OCI-LY1 (cell line): ENCODE data around the gene MICALL2.
"Not testable (repeated sequence)": the region's sequence is repeated elsewhere in the genome, so short reads cannot be mapped to it uniquely, and the experiment has no call there.

Source experiments
- H2AFZ ChIP-seq: fragments of 200-600 bp; sonication (generic), shearing (Covaris generic); 2 replicates; pipeline ENCODE4 v1.6.0; 2014; ENCODE audit warnings: antibody characterized with exemption, mild to moderate bottlenecking, low read length
- H3F3A ChIP-seq: fragments of 200-600 bp; sonication (generic), shearing (Covaris generic); 2 replicates; pipeline ENCODE4 v1.6.0; 2014; ENCODE audit warnings: mild to moderate bottlenecking, antibody characterized with exemption, low read length, moderate library complexity; ENCODE audit not compliant: insufficient read depth
- H3K27ac ChIP-seq: fragments of 200-600 bp; sonication (generic); 2 replicates; pipeline ENCODE4 v1.5.1; 2014; ENCODE audit warnings: low read length, mixed run types, mild to moderate bottlenecking, low read depth; ENCODE audit not compliant: poor library complexity, severe bottlenecking
- H3K27me3 ChIP-seq: fragments of 200-600 bp; sonication (generic); 2 replicates; pipeline ENCODE4 v1.6.0; 2014; ENCODE audit warnings: antibody characterized with exemption, mild to moderate bottlenecking, low read length, moderate library complexity; ENCODE audit not compliant: insufficient read depth
- H3K36me3 ChIP-seq: fragments of 200-600 bp; sonication (generic); 2 replicates; pipeline ENCODE4 v1.6.1; 2014; ENCODE audit warnings: mild to moderate bottlenecking, antibody characterized with exemption, low read length, moderate library complexity, mixed read lengths; ENCODE audit not compliant: insufficient read depth
- H3K4me1 ChIP-seq: fragments of 200-600 bp; sonication (generic); 2 replicates; pipeline ENCODE4 v1.5.1; 2014; ENCODE audit warnings: mild to moderate bottlenecking, low read length, moderate library complexity; ENCODE audit not compliant: insufficient read depth, severe bottlenecking
- H3K4me2 ChIP-seq: fragments of 200-600 bp; sonication (generic), shearing (Covaris generic); 2 replicates; pipeline ENCODE4 v1.6.1; 2014; ENCODE audit warnings: low read length
- H3K4me3 ChIP-seq: fragments of 200-600 bp; sonication (generic); 2 replicates; pipeline ENCODE4 v1.5.1; 2014; ENCODE audit warnings: low read length, low read depth, mild to moderate bottlenecking, mixed read lengths; ENCODE audit not compliant: poor library complexity, severe bottlenecking
- H3K79me2 ChIP-seq: fragments of 200-600 bp; shearing (Covaris generic); 2 replicates; pipeline ENCODE4 v1.6.1; 2016; ENCODE audit warnings: mixed run types, low read length, mixed read lengths; ENCODE audit not compliant: insufficient read depth
- H3K9ac ChIP-seq: fragments of 200-600 bp; sonication (generic), shearing (Covaris generic); 2 replicates; pipeline ENCODE4 v1.6.1; 2014; ENCODE audit warnings: mild to moderate bottlenecking, low read length, mixed read lengths
- H3K9me2 ChIP-seq: fragments of 200-600 bp; sonication (generic), shearing (Covaris generic); 2 replicates; pipeline ENCODE4 v1.6.1; 2014; ENCODE audit warnings: low read depth, mild to moderate bottlenecking, low read length, mixed read lengths
- H3K9me3 ChIP-seq: fragments of 200-600 bp; shearing (Covaris generic); 2 replicates; pipeline ENCODE4 v1.6.1; 2014; ENCODE audit warnings: low read length, mixed read lengths
- H4K20me1 ChIP-seq: fragments of 200-600 bp; sonication (generic), shearing (Covaris generic); 2 replicates; pipeline ENCODE4 v1.6.0; 2016; ENCODE audit warnings: mild to moderate bottlenecking, low read length; ENCODE audit not compliant: insufficient read depth
- CTCF ChIP-seq: fragments of 200-600 bp; sonication (generic), shearing (Covaris generic); IDR thresholded peaks from 2 replicates; pipeline ENCODE4 v1.5.1; 2017; ENCODE audit warnings: mild to moderate bottlenecking, antibody characterized with exemption, low read length, moderate library complexity, mixed read lengths
- EZH2 ChIP-seq: fragments of 200-600 bp; sonication (generic), shearing (Covaris generic); IDR thresholded peaks from 2 replicates; pipeline ENCODE4 v1.8.0; 2017; ENCODE audit warnings: borderline replicate concordance, mixed run types, mild to moderate bottlenecking, antibody characterized with exemption, low read length, moderate library complexity, mixed read lengths

The MICALL2 gene

GRCh38 chr7:1444214-1444924 is 14.9 kb downstream of the MICALL2 start:
- H3K27ac ChIP-seq, result no peak overlapping the region
- no peak overlapping the region for H3K4me2 ChIP-seq

GRCh38 chr7:1443587-1444200 is 15.6 kb downstream of the MICALL2 start:
- not testable (repeated sequence) for H3K27me3 ChIP-seq, H3K9ac ChIP-seq, H3K4me3 ChIP-seq, H2AFZ ChIP-seq, H3K9me2 ChIP-seq, H3K4me2 ChIP-seq, H3K9me3 ChIP-seq, H3K4me1 ChIP-seq, H3K27ac ChIP-seq, H3K79me2 ChIP-seq, H4K20me1 ChIP-seq, H3K36me3 ChIP-seq, H3F3A ChIP-seq

More at GRCh38 chr7:1444214-1444924, 14.9 kb downstream of the MICALL2 start:
- Histone ChIP-seq H3K4me3 (no peak overlapping the region), H3K9me3 (no peaks in the 10 kb centered on the region), H2AFZ (no peak overlapping the region), H3K27me3 (0 out of 2 replicates have a peak, but pooled peaks cover 4% of the 10 kb centered on the region), H3K9ac (no peak overlapping the region), H3K36me3 (no peaks in the 10 kb centered on the region), H3K79me2 (no peaks in the 10 kb centered on the region), H4K20me1 (no peaks in the 10 kb centered on the region), H3K9me2 (no peaks in the 10 kb centered on the region), H3F3A (no peaks in the 10 kb centered on the region), H3K4me1 (no peaks in the 10 kb centered on the region)
- TF ChIP-seq EZH2, result no peak
- no peak for TF ChIP-seq CTCF

GRCh38 chr7:1442355-1443124 is 16.7 kb downstream of the MICALL2 start:
- no peak overlapping the region for H3K27ac ChIP-seq
- no peaks in the 10 kb centered on the region for H3K9me3 ChIP-seq
- TF ChIP-seq CTCF, result no peak
- no peak for TF ChIP-seq EZH2
- no peaks in the 10 kb centered on the region for H3K36me3 ChIP-seq
- no peak overlapping the region for H3K9ac ChIP-seq
- H3F3A ChIP-seq, result no peaks in the 10 kb centered on the region
- no peaks in the 10 kb centered on the region for H3K79me2 ChIP-seq
- no peaks in the 10 kb centered on the region for H3K9me2 ChIP-seq
- no peaks in the 10 kb centered on the region for H4K20me1 ChIP-seq
- H3K4me3 ChIP-seq, result no peak overlapping the region
- H2AFZ ChIP-seq, result no peak overlapping the region
- no peaks in the 10 kb centered on the region for H3K4me1 ChIP-seq
- no peak overlapping the region for H3K4me2 ChIP-seq
- H3K27me3 ChIP-seq, result 0 out of 2 replicates have a peak, but pooled peaks cover 4% of the 10 kb centered on the region
